K562 (cell line): ENCODE data around the gene CYB5D1. TPM values are rescaled to one million over a fixed set of nuclear protein-coding genes. Genes with fewer than 3 reads are reported as not detected.

Source experiments
- CLOCK ChIP-seq: fragments of 250-450 bp; sonication (Bioruptor Pico); IDR thresholded peaks from 2 replicates; pipeline ENCODE4 v1.4.0; 2020; ENCODE audit warnings: mild to moderate bottlenecking, moderate library complexity, borderline replicate concordance
- CREBBP ChIP-seq: IDR thresholded peaks from one replicate; pipeline ENCODE4 v1.6.1; 2012; ENCODE audit warnings: low read depth, mild to moderate bottlenecking, control low read depth, inconsistent platforms, low read length
- DLX4 ChIP-seq: fragments of 250-450 bp; sonication (Bioruptor Pico); IDR thresholded peaks from 2 replicates; pipeline ENCODE4 v1.6.1; 2021; ENCODE audit warnings: mild to moderate bottlenecking
- DMBX1 ChIP-seq: fragments of 250-450 bp; sonication (Bioruptor Pico); IDR thresholded peaks from 2 replicates; pipeline ENCODE4 v1.8.0; 2022; ENCODE audit warnings: inconsistent platforms, mild to moderate bottlenecking, moderate library complexity, borderline replicate concordance
- E2F1 ChIP-seq: sonication (generic); formaldehyde crosslinking; IDR thresholded peaks from 2 replicates; pipeline ENCODE4 v1.8.1; 2023; ENCODE audit warnings: mild to moderate bottlenecking, missing genetic modification reagents, moderate library complexity
- EWSR1 ChIP-seq: fragments of 450-650 bp; IDR thresholded peaks from 2 replicates; pipeline ENCODE4 v1.6.1; 2018; ENCODE audit warnings: borderline replicate concordance, mild to moderate bottlenecking, low read depth, moderate library complexity; ENCODE audit not compliant: partially characterized antibody
- JUN ChIP-seq, 2 experiments: sonication (generic) in 1 of 2; formaldehyde crosslinking in 1 of 2; IDR thresholded peaks; 2 replicates each; pipeline versions ENCODE4 v1.6.1 to v1.8.0; 2012 to 2022; ENCODE audit warnings: borderline replicate concordance in 2 of 2, mild to moderate bottlenecking in 2 of 2, improper control_type of control experiment in 1 of 2, low read depth in 1 of 2, low read length in 1 of 2, missing genetic modification reagents in 1 of 2
- MITF ChIP-seq: IDR thresholded peaks from 2 replicates; pipeline ENCODE4 v1.6.1; 2014; ENCODE audit warnings: antibody characterized with exemption
- NFIX ChIP-seq: fragments of 250-450 bp; sonication (Bioruptor Pico); IDR thresholded peaks from 2 replicates; pipeline ENCODE4 v1.4.0; 2020; ENCODE audit warnings: low read depth, mild to moderate bottlenecking, moderate library complexity
- PRMT5 ChIP-seq: sonication (generic); formaldehyde crosslinking; IDR thresholded peaks from 2 replicates; pipeline ENCODE4 v1.5.0; 2020; ENCODE audit warnings: missing genetic modification reagents
- PYGO2 ChIP-seq: fragments of 450-650 bp; IDR thresholded peaks from 2 replicates; pipeline ENCODE4 v1.6.1; 2016; ENCODE audit warnings: mild to moderate bottlenecking, missing genetic modification characterization, moderate library complexity, missing compliant biosample characterization
- RBM15 ChIP-seq: fragments of 200-400 bp; formaldehyde crosslinking; IDR thresholded peaks from 2 replicates; pipeline ENCODE4 v1.6.1; 2018; ENCODE audit warnings: mild to moderate bottlenecking, low read length, moderate library complexity; ENCODE audit not compliant: insufficient read depth
- RHOXF2B ChIP-seq: fragments of 250-450 bp; sonication (Bioruptor Pico); conservative IDR thresholded peaks from 2 replicates; pipeline ENCODE4 v1.5.1; 2021
- STAT6 ChIP-seq: sonication (generic); formaldehyde crosslinking; IDR thresholded peaks from 2 replicates; pipeline ENCODE4 v1.8.1; 2023; ENCODE audit warnings: mild to moderate bottlenecking, missing genetic modification reagents
- TARDBP ChIP-seq: fragments of 450-650 bp; IDR thresholded peaks from 2 replicates; pipeline ENCODE4 v1.6.1; 2016
- TEAD2 ChIP-seq: fragments of 450-650 bp; IDR thresholded peaks from 2 replicates; pipeline ENCODE4 v1.6.1; 2016; ENCODE audit warnings: missing genetic modification characterization, control low read depth, missing compliant biosample characterization
- XRCC3 ChIP-seq: fragments of 450-650 bp; IDR thresholded peaks from 2 replicates; pipeline ENCODE4 v1.6.1; 2017; ENCODE audit warnings: mild to moderate bottlenecking, moderate library complexity
- ZEB2 ChIP-seq: fragments of 450-650 bp; IDR thresholded peaks from 2 replicates; pipeline ENCODE4 v1.6.1; 2016
- ZNF253 ChIP-seq: fragments of 250-450 bp; sonication (Bioruptor Pico); conservative IDR thresholded peaks from 2 replicates; pipeline ENCODE4 v1.6.1; 2021; ENCODE audit warnings: mild to moderate bottlenecking
- ZNF316 ChIP-seq: fragments of 450-650 bp; IDR thresholded peaks from 2 replicates; pipeline ENCODE4 v1.6.1; 2016
- ZNF785 ChIP-seq: fragments of 250-450 bp; sonication (Bioruptor Pico); IDR thresholded peaks from 2 replicates; pipeline ENCODE4 v1.4.0; 2020; ENCODE audit warnings: mild to moderate bottlenecking
- ZZZ3 ChIP-seq: fragments of 450-650 bp; IDR thresholded peaks from 2 replicates; pipeline ENCODE4 v1.6.1; 2016; ENCODE audit warnings: antibody characterized with exemption, mild to moderate bottlenecking, moderate library complexity
- polyA plus RNA-seq, 8 experiments: library from polyadenylated mRNA; depleted of rRNA in 4 of 8; stranded (reverse) in 5 of 8; unstranded in 3 of 8; fragments of >200 nt; fragmentation: Nextera tagmentation in 2 of 8; fragmentation: Illumina TruSeq in 1 of 8; extraction: Ambion mirVana in 2 of 8; extraction: Trizol in 1 of 8; gene quantifications; 2 replicates each; pipeline versions ENCODE4 v1.2.1 to v1.2.3, GENCODE V29; 2011 to 2014; ENCODE audit warnings: inconsistent platforms in 1 of 8, missing spikeins in 1 of 8
- total RNA-seq, 7 experiments: library from RNA; depleted of rRNA in 6 of 7; stranded (reverse); fragments of >200 nt in 6 of 7; fragmentation: Illumina TruSeq in 2 of 7; extraction: Trizol in 2 of 7; gene quantifications; 2 replicates each; pipeline versions ENCODE4 v1.2.1 to v1.2.3, GENCODE V29; 2011 to 2021; ENCODE audit warnings: low replicate concordance in 1 of 7

CYB5D1 gene
- total and polyA plus RNA-seq, 9 of the 15 experiments (the other 6 are each of a cell fraction or from before 2014, with no cell fraction given), result 2.4 to 7.9 (median 5.7) TPM

GRCh38 chr17:7841396-7841914 is 16.3 kb upstream of the CYB5D1 start (continued):
- no peak for TF ChIP-seq ZNF785 (CRISPR knock-in tag)
- no peak for TF ChIP-seq EWSR1
- no peak for TF ChIP-seq ZNF253 (CRISPR knock-in tag)
- TF ChIP-seq MITF, result no peak
- no peak for TF ChIP-seq E2F1 (CRISPR knock-in tag)
- TF ChIP-seq NFIX (CRISPR knock-in tag), result no peak
- no peak for TF ChIP-seq RBM15
- TF ChIP-seq XRCC3, result no peak
- TF ChIP-seq TEAD2 (tag), result no peak
- peak; percentile 50; the same call in 1 of the 2 replicates for TF ChIP-seq ZEB2
- TF ChIP-seq DMBX1 (CRISPR knock-in tag), result no peak
- TF ChIP-seq RHOXF2B, result no peak
- peak; percentile 14; the same call in 1 of the 2 replicates for TF ChIP-seq JUN (IDR thresholded peaks at IDR 0.05; ENCODE audit: borderline replicate concordance, low read depth, low read length)
- TF ChIP-seq JUN (CRISPR knock-in tag; IDR thresholded peaks at IDR 0.05; ENCODE audit: borderline replicate concordance), result no peak
- TF ChIP-seq CLOCK, result no peak
- no peak for TF ChIP-seq ZZZ3
- no peak for TF ChIP-seq STAT6 (CRISPR knock-in tag)
- TF ChIP-seq PRMT5 (CRISPR knock-in tag), result no peak
- no peak for TF ChIP-seq PYGO2 (tag)
- no peak for TF ChIP-seq CREBBP
- no peak for TF ChIP-seq TARDBP
- no peak for TF ChIP-seq ZNF316
- no peak for TF ChIP-seq DLX4 (CRISPR knock-in tag)
